ENCODE results near the gene CFAP54. TPM values are rescaled to one million over a fixed set of nuclear protein-coding genes. Genes with fewer than 3 reads are reported as not detected.
A peak's percentile ranks its signal among the peaks of the same experiment; 100 is the strongest.

Gene CFAP54
- polyA plus RNA-seq, 3 donors from 2014 or later = 0.13 TPM; not detected in 2

- Mint-ChIP-seq H3K27me3 (ENCODE audit: low read depth in 3 of 3) (peaks cover 0 to 2% (median 0%) of the 10 kb centered on the region in 3 donors), H3K27ac (no peak overlapping the region), H3K4me3 (no peak overlapping the region), H3K4me1 (no peaks in the 10 kb centered on the region), H3K36me3 (no peaks in the 10 kb centered on the region), H3K9me3 (no peaks in the 10 kb centered on the region)
- no peak for DNase-seq
Observed at GRCh38 chr12:96462571-96463280, 26.7 kb upstream of the CFAP54 start.

GRCh38 chr12:96465896-96466295 is 23.5 kb upstream of the CFAP54 start:
- Mint-ChIP-seq H3K9me3 (peaks cover 0 to 9% (median 3%) of the 10 kb centered on the region in 6 donors), H3K27ac (no peak overlapping the region), H3K27me3 (ENCODE audit: low read depth in 3 of 3) (peaks cover 0 to 2% (median 1%) of the 10 kb centered on the region in 3 donors), H3K36me3 (peaks cover 6 to 8% (median 7%) of the 10 kb centered on the region in 3 donors), H3K4me3 (no peak overlapping the region), H3K4me1 (peaks cover 0 to 12% of the 10 kb centered on the region in 2 donors)
- no peak for DNase-seq

- Mint-ChIP-seq H3K36me3 (peaks cover 6 to 8% (median 7%) of the 10 kb centered on the region in 3 donors), H3K27me3 (ENCODE audit: low read depth in 3 of 3) (peaks cover 0 to 2% (median 1%) of the 10 kb centered on the region in 3 donors), H3K4me1 (peaks cover 9 to 21% of the 10 kb centered on the region in 2 donors), H3K4me3 (no peak overlapping the region), H3K9me3 (peaks cover 0 to 9% (median 3%) of the 10 kb centered on the region in 6 donors), H3K27ac (no peak overlapping the region)
- no peak for DNase-seq
Observed at GRCh38 chr12:96466939-96467751, 22.2 kb upstream of the CFAP54 start.

- H3K27me3 Mint-ChIP-seq (ENCODE audit: low read depth in 3 of 3) = peaks cover 0 to 8% (median 3%) of the 10 kb centered on the region in 3 donors
- H3K4me3 Mint-ChIP-seq = peak overlapping the region in 4 of 5 donors; percentile 42 to 76 (median 64)
Observed at GRCh38 chr12:96471368-96472050, 17.9 kb upstream of the CFAP54 start.

GRCh38 chr12:96472384-96472783 is 17.0 kb upstream of the CFAP54 start:
- Mint-ChIP-seq H3K9me3 (peaks cover 0 to 9% (median 3%) of the 10 kb centered on the region in 6 donors), H3K27me3 (ENCODE audit: low read depth in 3 of 3) (peaks cover 0 to 8% (median 3%) of the 10 kb centered on the region in 3 donors), H3K27ac (peak overlapping the region; percentile 80 to 99 (median 91)), H3K4me3 (peak overlapping the region; percentile 42 to 76 (median 65)), H3K4me1 (peaks cover 36 to 59% of the 10 kb centered on the region in 2 donors), H3K36me3 (peaks cover 6 to 8% (median 7%) of the 10 kb centered on the region in 3 donors)
- DNase-seq = peak in 2 of 3 donors; percentile 36 to 51

More at GRCh38 chr12:96471368-96472050, 17.9 kb upstream of the CFAP54 start:
- Mint-ChIP-seq H3K36me3 (peaks cover 6 to 8% (median 7%) of the 10 kb centered on the region in 3 donors), H3K27ac (peak overlapping the region; percentile 80 to 99 (median 91)), H3K4me1 (peaks cover 36 to 59% of the 10 kb centered on the region in 2 donors), H3K9me3 (peaks cover 0 to 9% (median 3%) of the 10 kb centered on the region in 6 donors)
- DNase-seq = no peak

GRCh38 chr12:96473394-96474093 is 15.8 kb upstream of the CFAP54 start:
- Mint-ChIP-seq H3K27me3 (ENCODE audit: low read depth in 3 of 3) (peaks cover 0 to 8% (median 3%) of the 10 kb centered on the region in 3 donors), H3K4me3 (peak overlapping the region; percentile 42 to 76 (median 68)), H3K36me3 (peaks cover 6 to 8% (median 7%) of the 10 kb centered on the region in 3 donors), H3K27ac (peak overlapping the region; percentile 80 to 99 (median 91)), H3K4me1 (peaks cover 36 to 58% of the 10 kb centered on the region in 2 donors), H3K9me3 (peaks cover 0 to 9% (median 3%) of the 10 kb centered on the region in 6 donors)
- peak; percentile 84 to 86 (median 85) for DNase-seq

GRCh38 chr12:96474206-96474605 is 15.2 kb upstream of the CFAP54 start:
- peaks cover 0 to 9% (median 3%) of the 10 kb centered on the region in 6 donors for H3K9me3 Mint-ChIP-seq
- peaks cover 36 to 53% of the 10 kb centered on the region in 2 donors for H3K4me1 Mint-ChIP-seq
- peak overlapping the region; percentile 42 to 76 (median 68) for H3K4me3 Mint-ChIP-seq
- peak; percentile 51 to 65 (median 54) for DNase-seq
- peak overlapping the region; percentile 80 to 99 (median 91) for H3K27ac Mint-ChIP-seq
- H3K36me3 Mint-ChIP-seq = peaks cover 6 to 8% (median 7%) of the 10 kb centered on the region in 3 donors
- H3K27me3 Mint-ChIP-seq (ENCODE audit: low read depth in 3 of 3) = peaks cover 0 to 8% (median 2%) of the 10 kb centered on the region in 3 donors

- H3K27me3 Mint-ChIP-seq (ENCODE audit: low read depth in 3 of 3) = peaks cover 0 to 9% (median 2%) of the 10 kb centered on the region in 3 donors
- DNase-seq = no peak
- no peak overlapping the region for H3K27ac Mint-ChIP-seq
- H3K9me3 Mint-ChIP-seq = no peaks in the 10 kb centered on the region
- peaks cover 18 to 29% of the 10 kb centered on the region in 2 donors for H3K4me1 Mint-ChIP-seq
- H3K36me3 Mint-ChIP-seq = no peaks in the 10 kb centered on the region
- H3K4me3 Mint-ChIP-seq = no peak overlapping the region
Observed at GRCh38 chr12:96478011-96478410, 11.4 kb upstream of the CFAP54 start.

GRCh38 chr12:96482086-96482485 is 7.3 kb upstream of the CFAP54 start:
- H3K4me1 Mint-ChIP-seq = peaks cover 19 to 32% of the 10 kb centered on the region in 2 donors
- DNase-seq = no peak
- no peak overlapping the region for H3K4me3 Mint-ChIP-seq
- no peaks in the 10 kb centered on the region for H3K36me3 Mint-ChIP-seq
- H3K9me3 Mint-ChIP-seq = no peaks in the 10 kb centered on the region
- peaks cover 0 to 2% (median 2%) of the 10 kb centered on the region in 3 donors for H3K27me3 Mint-ChIP-seq (ENCODE audit: low read depth in 3 of 3)
- H3K27ac Mint-ChIP-seq = peak overlapping the region in 1 of 6 donors; percentile 1

- Mint-ChIP-seq H3K27ac (peak overlapping the region in 4 of 6 donors; percentile 12 to 74 (median 54)), H3K4me3 (no peak overlapping the region), H3K4me1 (peaks cover 19 to 32% of the 10 kb centered on the region in 2 donors), H3K27me3 (ENCODE audit: low read depth in 3 of 3) (peaks cover 0 to 2% (median 2%) of the 10 kb centered on the region in 3 donors), H3K36me3 (no peaks in the 10 kb centered on the region), H3K9me3 (no peaks in the 10 kb centered on the region)
- no peak for DNase-seq
Observed at GRCh38 chr12:96483116-96483515, 6.3 kb upstream of the CFAP54 start.

- Mint-ChIP-seq H3K27ac (peak overlapping the region in 3 of 6 donors; percentile 3 to 65 (median 34)), H3K4me3 (no peak overlapping the region), H3K4me1 (peaks cover 27 to 41% of the 10 kb centered on the region in 2 donors), H3K9me3 (no peaks in the 10 kb centered on the region), H3K36me3 (no peaks in the 10 kb centered on the region), H3K27me3 (ENCODE audit: low read depth in 3 of 3) (peaks cover 4 to 11% (median 8%) of the 10 kb centered on the region in 3 donors)
- DNase-seq = no peak
Observed at GRCh38 chr12:96486751-96487613, 2.4 kb upstream of the CFAP54 start.

- H3K36me3 Mint-ChIP-seq = no peaks in the 10 kb centered on the region
- H3K4me1 Mint-ChIP-seq = peaks cover 27 to 41% of the 10 kb centered on the region in 2 donors
- H3K27me3 Mint-ChIP-seq (ENCODE audit: low read depth in 3 of 3) = peaks cover 4 to 11% (median 8%) of the 10 kb centered on the region in 3 donors
- H3K4me3 Mint-ChIP-seq = no peak overlapping the region
- H3K9me3 Mint-ChIP-seq = no peaks in the 10 kb centered on the region
- DNase-seq = no peak
- peak overlapping the region in 2 of 6 donors; percentile 3 to 65 for H3K27ac Mint-ChIP-seq
Observed at GRCh38 chr12:96487634-96488033, 1.7 kb upstream of the CFAP54 start.
